A673 (cell line): ENCODE data around the gene TTC28. TPM values are rescaled to one million over a fixed set of nuclear protein-coding genes. Genes with fewer than 3 reads are reported as not detected.

Experiments
- BruUV-seq: library from RNA; stranded (reverse); fragments of 400-500 nt; replicated peaks from 2 replicates; lab custom pipeline; 2021; lab: Mats Ljungman, UMichigan
- CTCF ChIA-PET: fragments of 300-600 bp; sonication (Branson Sonifier 250); formaldehyde crosslinking; loops from one replicate; lab custom pipeline; 2022; ENCODE audit warnings: antibody characterized with exemption; lab: Charles Lee
- POLR2A ChIA-PET: fragments of 300-600 bp; sonication (Branson Sonifier 250); formaldehyde crosslinking; loops from one replicate; lab custom pipeline; 2022; ENCODE audit warnings: antibody characterized with exemption; ENCODE audit not compliant: low non-redundant PET; lab: Charles Lee
- DNase-seq: peaks from one replicate; pipeline ENCODE4 v3.0.0-alpha.2; 2015; ENCODE audit warnings: low spot score
- H3K27ac ChIP-seq: fragments of 200-600 bp; sonication (generic); 2 replicates; pipeline ENCODE4 v1.5.1; 2016; ENCODE audit warnings: mixed run types, low read depth, mild to moderate bottlenecking, mixed read lengths, antibody characterized with exemption, low read length; ENCODE audit not compliant: poor library complexity, severe bottlenecking
- H3K27me3 ChIP-seq: fragments of 200-600 bp; sonication (generic); replicated peaks from 2 replicates; pipeline ENCODE4 v1.6.1; 2017; ENCODE audit warnings: mixed run types, low read depth, mild to moderate bottlenecking, mixed read lengths, antibody characterized with exemption, low read length; ENCODE audit not compliant: insufficient read depth, poor library complexity
- H3K36me3 ChIP-seq: fragments of 200-600 bp; sonication (generic); 2 replicates; pipeline ENCODE4 v1.6.1; 2016; ENCODE audit warnings: mixed run types, mild to moderate bottlenecking, mixed read lengths, antibody characterized with exemption, low read length; ENCODE audit not compliant: insufficient read depth, poor library complexity, severe bottlenecking
- H3K4me1 ChIP-seq: fragments of 200-600 bp; sonication (generic); 2 replicates; pipeline ENCODE4 v1.6.1; 2017; ENCODE audit warnings: mixed run types, mild to moderate bottlenecking, mixed read lengths, antibody characterized with exemption, low read length; ENCODE audit not compliant: insufficient read depth, poor library complexity, severe bottlenecking
- H3K4me3 ChIP-seq: fragments of 200-600 bp; sonication (generic); 2 replicates; pipeline ENCODE4 v1.5.1; 2016; ENCODE audit warnings: low read depth, mixed run types, mild to moderate bottlenecking, mixed read lengths, low read length; ENCODE audit not compliant: poor library complexity, severe bottlenecking
- H3K9me3 ChIP-seq: fragments of 200-600 bp; sonication (generic); 2 replicates; pipeline ENCODE4 v1.6.1; 2016; ENCODE audit warnings: mixed run types, low read depth, mild to moderate bottlenecking, mixed read lengths, antibody characterized with exemption, low read length; ENCODE audit not compliant: poor library complexity, severe bottlenecking
- EZH2 ChIP-seq: fragments of 200-600 bp; sonication (generic); IDR thresholded peaks from 2 replicates; pipeline ENCODE4 v1.6.1; 2017; ENCODE audit warnings: borderline replicate concordance, low read depth, mild to moderate bottlenecking, mixed read lengths, antibody characterized with exemption, low read length; ENCODE audit not compliant: poor library complexity, severe bottlenecking
- intact Hi-C: fragments of 100-400 bp; cut with micrococcal nuclease; formaldehyde crosslinking; loops from one replicate; pipeline ENCODE4 v1.10.0; 2022; ENCODE audit not compliant: unreplicated experiment
- total RNA-seq: library from RNA; stranded (reverse); gene quantifications from 2 replicates; pipeline ENCODE4 v1.2.3, GENCODE V29; 2021
- TF ChIP-seq, protein P1 (sequence below): fragments of 300-800, 200-600 bp; sonication (generic); conservative IDR thresholded peaks from 2 replicates; pipeline ENCODE4 v1.5.1; 2017; ENCODE audit warnings: low read depth, mild to moderate bottlenecking, antibody characterized with exemption, low read length, moderate library complexity, mixed read lengths

The TTC28 gene
- total RNA-seq, 1 experiment from 2014 or later = 48.7 TPM

DNA sequence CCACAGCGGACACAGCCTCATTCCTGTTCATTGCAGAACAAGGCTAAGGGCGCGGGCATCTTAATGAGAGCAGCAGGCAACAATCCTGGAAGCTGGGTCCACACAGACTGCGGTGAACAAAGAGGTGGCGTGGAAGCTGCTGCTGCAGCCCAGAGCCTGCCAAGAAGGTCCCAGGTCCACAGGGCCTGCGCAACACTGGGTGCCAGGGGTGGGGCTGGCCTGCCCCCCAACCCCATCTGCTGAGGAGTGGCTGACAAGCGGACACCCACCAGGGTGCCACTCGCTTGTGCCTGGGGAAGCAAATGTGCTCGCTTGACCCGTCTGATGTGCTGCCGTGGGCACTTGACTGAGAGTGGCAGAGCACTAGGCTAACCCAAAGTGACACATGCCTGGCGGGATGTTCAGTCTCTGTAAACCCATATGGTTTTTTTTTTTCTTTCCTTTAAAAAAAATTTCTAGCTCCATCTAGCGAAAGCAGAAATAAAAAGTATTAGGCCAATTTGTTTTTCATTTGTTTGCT, 677.4 kb downstream of the TTC28 start:
- BruUV-seq = no TSS peak
- ChIA-PET CTCF (interaction anchor here (0.6 kb wide), 1 partner anchor 279 kb away, joined by 3 read pairs; no protein-coding TSS in a partner anchor), POLR2A (interaction anchor here (0.6 kb wide), 1 partner anchor 146 kb away, joined by 8 read pairs; no protein-coding TSS in a partner anchor)
- intact Hi-C loops = loop anchor here (10.0 kb wide), 1 partner anchor 597 kb away; no protein-coding TSS in a partner anchor
- no peaks in the 10 kb centered on the region for H3K27me3 ChIP-seq
- H3K4me3 ChIP-seq = no peak overlapping the region
- no peaks in the 10 kb centered on the region for H3K4me1 ChIP-seq
- no peak for DNase-seq
- H3K27ac ChIP-seq = no peak overlapping the region
- TF ChIP-seq, protein P1, sequence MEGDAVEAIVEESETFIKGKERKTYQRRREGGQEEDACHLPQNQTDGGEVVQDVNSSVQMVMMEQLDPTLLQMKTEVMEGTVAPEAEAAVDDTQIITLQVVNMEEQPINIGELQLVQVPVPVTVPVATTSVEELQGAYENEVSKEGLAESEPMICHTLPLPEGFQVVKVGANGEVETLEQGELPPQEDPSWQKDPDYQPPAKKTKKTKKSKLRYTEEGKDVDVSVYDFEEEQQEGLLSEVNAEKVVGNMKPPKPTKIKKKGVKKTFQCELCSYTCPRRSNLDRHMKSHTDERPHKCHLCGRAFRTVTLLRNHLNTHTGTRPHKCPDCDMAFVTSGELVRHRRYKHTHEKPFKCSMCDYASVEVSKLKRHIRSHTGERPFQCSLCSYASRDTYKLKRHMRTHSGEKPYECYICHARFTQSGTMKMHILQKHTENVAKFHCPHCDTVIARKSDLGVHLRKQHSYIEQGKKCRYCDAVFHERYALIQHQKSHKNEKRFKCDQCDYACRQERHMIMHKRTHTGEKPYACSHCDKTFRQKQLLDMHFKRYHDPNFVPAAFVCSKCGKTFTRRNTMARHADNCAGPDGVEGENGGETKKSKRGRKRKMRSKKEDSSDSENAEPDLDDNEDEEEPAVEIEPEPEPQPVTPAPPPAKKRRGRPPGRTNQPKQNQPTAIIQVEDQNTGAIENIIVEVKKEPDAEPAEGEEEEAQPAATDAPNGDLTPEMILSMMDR = no peak
- no peak for TF ChIP-seq EZH2
- H3K36me3 ChIP-seq = no peaks in the 10 kb centered on the region
- H3K9me3 ChIP-seq = no peaks in the 10 kb centered on the region

DNA sequence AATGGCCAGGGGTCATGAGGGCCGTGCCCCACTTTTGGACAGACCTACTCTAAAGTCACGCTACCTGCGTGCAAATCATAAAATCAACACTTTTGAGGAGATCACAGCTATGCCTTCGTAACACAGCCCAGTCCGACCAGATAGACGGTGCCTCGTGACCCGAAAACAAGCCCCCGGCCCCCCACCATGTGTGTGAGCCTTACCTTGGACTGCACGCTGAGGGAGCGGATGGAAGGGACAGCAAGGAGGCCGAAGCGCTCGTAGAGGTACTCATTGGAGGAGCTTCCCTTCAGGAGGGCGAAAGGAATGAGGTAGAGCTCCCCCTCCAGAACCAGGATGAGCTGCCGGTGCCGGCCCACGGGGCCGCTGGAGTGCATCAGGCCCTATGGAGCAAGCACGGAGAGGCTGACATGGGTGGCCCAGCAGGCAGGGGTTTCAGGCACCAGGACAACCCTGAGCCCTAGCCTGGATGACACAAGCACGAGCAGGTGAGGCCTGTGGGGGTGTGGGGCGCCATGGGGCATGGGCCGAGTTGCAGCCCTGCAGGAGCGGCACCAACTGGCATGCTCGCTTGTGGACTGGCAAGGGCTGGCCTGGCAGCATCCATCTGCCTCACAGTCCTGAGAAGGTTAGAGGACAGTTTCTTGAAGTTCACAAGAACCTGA, 678.3 kb downstream of the TTC28 start:
- CTCF ChIA-PET = no interaction called here
- TF ChIP-seq, protein P1 = no peak
- TF ChIP-seq EZH2 = no peak
- Histone ChIP-seq H3K36me3 (no peaks in the 10 kb centered on the region), H3K4me1 (no peaks in the 10 kb centered on the region), H3K27ac (no peak overlapping the region), H3K9me3 (no peaks in the 10 kb centered on the region), H3K4me3 (no peak overlapping the region), H3K27me3 (no peaks in the 10 kb centered on the region)
- BruUV-seq = no TSS peak
- POLR2A ChIA-PET = no interaction called here
- intact Hi-C loops = loop anchor here (10.0 kb wide), 1 partner anchor 597 kb away; no protein-coding TSS in a partner anchor
- no peak for DNase-seq

DNA sequence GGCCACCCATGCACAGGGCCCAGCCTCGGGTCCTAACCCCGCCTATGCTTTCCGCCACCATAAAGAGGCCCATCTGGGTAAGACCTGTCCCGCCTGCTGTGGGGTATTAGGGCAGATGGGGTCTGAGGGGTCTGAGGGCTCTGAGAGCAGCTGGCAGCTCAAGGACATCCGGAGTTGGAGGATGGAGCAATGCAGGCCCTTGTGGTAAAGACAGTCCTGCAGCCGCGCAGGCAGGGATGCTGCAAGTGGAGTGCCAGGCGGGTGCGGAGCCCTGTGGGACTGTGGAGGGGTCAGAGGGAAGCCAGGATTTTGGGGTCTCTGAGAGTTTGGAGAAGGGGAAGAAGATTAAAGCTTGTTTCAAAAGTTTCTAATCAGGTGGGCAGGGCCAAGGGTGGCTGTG, 679.3 kb downstream of the TTC28 start:
- CTCF ChIA-PET = no interaction called here

More for the DNA sequence above, 679.3 kb downstream of the TTC28 start:
- Histone ChIP-seq H3K27ac (no peak overlapping the region), H3K4me1 (no peaks in the 10 kb centered on the region), H3K4me3 (no peak overlapping the region), H3K27me3 (no peaks in the 10 kb centered on the region), H3K9me3 (no peaks in the 10 kb centered on the region), H3K36me3 (no peaks in the 10 kb centered on the region)
- DNase-seq = no peak
- POLR2A ChIA-PET = no interaction called here
- TF ChIP-seq, protein P1 = no peak
- TF ChIP-seq EZH2 = no peak
- BruUV-seq = no TSS peak
- intact Hi-C loops = loop anchor here (10.0 kb wide), 1 partner anchor 596 kb away; no protein-coding TSS in a partner anchor
